T-helper 1 cell (primary cell): Measurements from ENCODE around the gene ACOT4.
"Not testable (repeated sequence)": the region's sequence is repeated elsewhere in the genome, so short reads cannot be mapped to it uniquely, and the experiment has no call there.

Experiments
- DNase-seq, 5 donors: peaks; one replicate each; pipeline ENCODE4 v3.0.0-alpha.2; 2012 to 2020

The ACOT4 gene

GRCh38 chr14:73582102-73582979 is 9.3 kb upstream of the ACOT4 start:
- not testable (repeated sequence) for DNase-seq

DNA sequence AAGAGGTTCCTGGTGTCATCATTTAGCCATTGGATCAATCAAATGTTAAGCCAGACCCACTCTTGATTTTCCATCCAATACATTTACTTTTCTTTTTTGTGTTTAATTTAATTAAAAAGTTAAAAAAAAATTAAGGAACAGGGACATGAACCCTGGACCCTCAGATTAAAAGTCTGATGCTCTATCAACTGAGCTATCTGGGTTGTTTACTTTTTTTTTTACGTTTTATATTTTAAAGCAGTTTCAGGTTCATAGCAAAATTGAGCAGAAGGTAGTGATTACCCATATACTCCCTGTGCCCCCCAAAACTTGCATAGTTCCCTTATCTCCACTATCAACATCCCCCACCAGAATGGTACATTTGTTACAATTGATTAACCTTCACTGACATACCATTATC is 3.0 kb upstream of the ACOT4 start:
- DNase-seq = no peak

- DNase-seq = no peak
These were observed 2.6 kb upstream of the ACOT4 start for GRCh38 chr14:73589116-73589515.

DNA sequence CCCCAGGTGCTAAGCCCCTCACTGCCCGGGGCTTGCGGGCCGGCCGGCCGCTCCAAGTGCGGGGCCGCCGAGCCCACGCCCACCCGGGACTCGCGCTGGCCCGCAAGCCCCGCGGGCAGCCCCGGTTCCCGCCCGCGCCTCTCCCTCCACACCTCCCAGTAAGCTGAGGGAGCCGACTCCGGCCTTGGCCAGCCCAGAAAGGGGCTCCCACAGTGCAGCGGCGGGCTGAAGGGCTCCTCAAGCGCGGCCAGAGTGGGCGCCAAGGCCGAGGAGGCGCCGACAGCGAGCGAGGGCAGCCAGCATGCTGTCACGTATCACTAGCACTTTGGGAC is 1.0 kb upstream of the ACOT4 start:
- not testable (repeated sequence) for DNase-seq

DNA sequence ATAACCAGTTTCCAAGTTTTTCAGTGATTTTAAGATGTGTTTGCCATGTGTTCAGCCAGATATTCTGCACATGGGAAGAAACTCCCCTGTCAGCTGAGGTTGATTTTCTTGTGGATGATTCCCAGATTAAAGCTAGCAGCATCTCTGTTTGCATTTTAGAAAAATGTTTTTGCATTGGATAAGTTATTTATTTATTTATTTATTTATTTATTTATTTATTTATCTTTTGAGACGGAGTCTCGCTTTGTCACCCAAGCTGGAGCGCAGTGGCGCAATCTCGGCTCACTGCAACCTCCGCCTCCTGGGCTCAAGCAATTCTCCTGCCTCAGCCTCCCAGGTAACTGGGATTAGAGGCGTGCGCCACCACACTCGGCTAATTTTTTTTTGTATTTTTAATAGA is 2.8 kb downstream of the ACOT4 start:
- DNase-seq = no peak

- no peak for DNase-seq
These were observed 7.8 kb downstream of the ACOT4 start for GRCh38 chr14:73599499-73599898.

GRCh38 chr14:73602994-73603393 is 11.3 kb downstream of the ACOT4 start:
- DNase-seq = no peak

DNA sequence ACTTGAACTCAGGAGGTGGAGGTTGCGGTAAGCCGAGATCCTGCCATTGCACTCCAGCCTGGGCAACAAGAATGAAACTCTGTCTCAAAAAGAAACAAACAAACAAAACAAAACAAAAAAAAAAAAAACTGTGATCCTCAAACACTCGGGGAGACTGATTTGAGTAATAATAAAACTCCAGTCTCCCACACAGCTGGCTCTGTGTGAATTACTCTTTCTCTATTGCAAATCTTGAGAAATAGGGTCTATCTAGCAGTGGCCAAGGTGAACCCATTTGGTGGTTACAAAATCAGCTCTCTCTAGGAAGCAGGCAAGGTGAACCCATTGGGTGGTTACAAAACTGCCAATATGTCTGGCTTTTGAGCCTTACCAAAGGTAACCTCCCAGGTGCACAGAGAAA is 14.6 kb downstream of the ACOT4 start:
- peak in 1 of 5 donors; percentile 6 for DNase-seq

GRCh38 chr14:73607241-73607640 is 15.6 kb downstream of the ACOT4 start:
- no peak for DNase-seq

DNA sequence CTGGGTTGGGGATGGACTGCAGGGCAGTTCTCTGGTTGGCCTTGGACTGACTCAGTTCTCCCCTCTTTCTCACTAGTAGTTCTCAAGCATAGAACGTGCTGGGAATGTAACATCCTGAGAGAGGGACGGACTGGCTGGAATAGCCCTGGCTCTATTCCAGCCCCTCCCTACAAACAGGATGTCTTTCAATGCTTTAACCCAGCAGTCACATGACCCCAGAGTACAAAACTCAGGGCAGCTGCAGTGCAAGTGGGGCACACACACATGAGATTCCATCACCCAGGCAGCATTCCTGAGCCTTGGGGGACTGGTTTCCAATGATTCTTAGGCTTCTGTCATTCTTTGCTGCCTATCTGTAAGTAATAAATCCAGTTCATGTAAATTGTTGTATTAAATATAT is 19.0 kb downstream of the ACOT4 start:
- DNase-seq = no peak

DNA sequence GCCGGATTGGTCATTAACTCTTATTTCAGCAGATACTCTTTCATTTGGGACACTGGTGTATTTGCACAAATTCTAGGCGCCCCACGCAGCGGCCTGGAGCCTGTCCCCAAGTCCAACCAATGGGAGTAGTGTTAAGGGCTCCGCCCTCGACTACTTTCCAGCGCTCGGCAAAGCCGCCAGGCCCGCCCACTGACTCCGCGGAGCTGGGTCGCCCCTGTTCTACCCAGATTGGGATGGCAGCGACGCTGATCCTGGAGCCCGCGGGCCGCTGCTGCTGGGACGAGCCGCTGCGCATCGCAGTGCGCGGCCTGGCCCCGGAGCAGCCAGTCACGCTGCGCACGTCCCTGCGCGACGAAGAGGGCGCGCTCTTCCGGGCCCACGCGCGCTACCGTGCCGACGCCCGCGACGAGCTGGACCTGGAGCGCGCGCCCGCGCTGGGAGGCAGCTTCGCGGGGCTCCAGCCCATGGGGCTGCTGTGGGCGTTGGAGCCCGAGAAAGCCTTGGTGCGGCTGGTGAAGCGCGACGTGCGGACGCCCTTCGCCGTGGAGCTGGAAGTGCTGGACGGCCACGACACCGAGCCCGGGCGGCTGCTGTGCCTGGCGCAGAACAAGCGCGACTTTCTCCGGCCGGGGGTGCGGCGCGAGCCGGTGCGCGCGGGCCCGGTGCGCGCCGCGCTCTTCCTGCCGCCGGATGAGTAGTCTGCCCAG is 20.8 kb downstream of the ACOT4 start, which contains the start of gene ACOT6:
Gene ACOT6 (plus strand): TSS at position 179 of the 707 bp plus-strand sequence. CDS start 55 bp downstream, at position 234.
- peak; percentile 19 to 71 (median 42) for DNase-seq

DNA sequence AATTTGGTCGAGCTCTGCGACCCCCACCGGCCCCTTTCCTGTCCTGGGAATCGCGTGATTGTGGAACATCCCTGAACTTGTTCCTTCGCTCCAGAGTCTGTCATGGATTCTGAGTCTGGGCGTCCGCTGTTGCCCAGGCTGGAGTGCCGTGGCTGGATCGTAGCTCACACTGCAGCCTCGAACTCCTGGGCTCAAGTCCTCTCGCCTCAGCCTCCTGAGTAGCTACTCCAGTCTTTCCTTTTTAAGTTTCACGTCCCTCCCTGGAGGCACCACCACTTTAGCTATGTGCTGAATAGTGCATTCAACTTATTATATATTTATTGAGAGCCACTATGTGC is 21.3 kb downstream of the ACOT4 start:
- no peak for DNase-seq

GRCh38 chr14:73613419-73613963 is 21.8 kb downstream of the ACOT4 start:
- no peak for DNase-seq

DNA sequence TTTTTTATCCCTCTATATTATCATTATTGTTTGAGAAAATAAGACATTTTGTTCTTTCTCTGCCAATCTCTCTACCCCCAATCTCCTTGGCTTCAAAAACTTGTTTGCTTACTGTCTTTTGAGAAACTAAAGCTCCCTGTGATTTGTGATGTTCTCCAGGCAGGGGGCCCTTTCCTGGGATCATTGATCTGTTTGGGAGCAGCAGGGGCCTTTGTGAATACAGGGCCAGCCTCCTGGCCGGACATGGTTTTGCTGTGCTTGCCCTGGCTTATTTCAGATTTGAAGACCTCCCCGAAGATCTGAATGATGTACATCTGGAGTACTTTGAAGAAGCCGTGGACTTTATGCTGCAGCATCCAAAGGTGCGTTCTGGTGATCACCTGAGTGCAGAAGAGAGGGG is 25.2 kb downstream of the ACOT4 start:
- DNase-seq = no peak

DNA sequence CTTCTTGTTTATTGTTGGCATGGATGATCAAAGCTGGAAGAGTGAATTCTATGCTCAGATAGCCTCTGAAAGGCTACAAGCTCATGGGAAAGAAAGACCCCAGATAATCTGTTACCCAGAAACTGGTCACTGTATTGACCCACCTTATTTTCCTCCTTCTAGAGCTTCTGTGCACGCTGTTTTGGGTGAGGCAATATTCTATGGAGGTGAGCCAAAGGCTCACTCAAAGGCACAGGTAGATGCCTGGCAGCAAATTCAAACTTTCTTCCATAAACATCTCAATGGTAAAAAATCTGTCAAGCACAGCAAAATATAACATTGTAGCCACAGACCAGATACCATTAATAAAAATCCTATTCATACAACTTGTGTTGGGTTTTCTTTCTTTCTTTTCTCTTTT is 27.9 kb downstream of the ACOT4 start:
- DNase-seq = no peak

GRCh38 chr14:73620268-73620667 is 28.6 kb downstream of the ACOT4 start:
- no peak for DNase-seq

- DNase-seq = no peak
These were observed 31.9 kb downstream of the ACOT4 start for GRCh38 chr14:73623504-73624054.

DNA sequence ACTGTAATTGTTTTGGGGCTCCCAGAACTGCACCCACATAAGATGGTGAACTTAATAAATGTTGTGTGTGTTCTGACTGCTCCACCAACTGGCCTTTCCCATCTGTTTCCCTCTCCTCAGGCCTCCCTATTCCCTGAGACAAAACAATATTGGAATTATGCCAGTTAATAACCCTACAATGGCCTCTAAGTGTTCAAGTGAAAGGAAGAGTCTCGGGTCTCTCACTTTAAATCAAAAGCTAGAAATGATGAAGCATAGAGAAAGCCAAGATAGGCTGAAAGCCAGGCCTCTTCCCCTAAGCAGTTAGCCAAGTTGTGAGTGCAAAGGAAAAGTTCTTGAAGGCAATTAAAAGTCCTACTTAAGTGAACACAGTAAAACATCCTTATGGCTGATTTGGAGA is 34.0 kb downstream of the ACOT4 start:
- no peak for DNase-seq

GRCh38 chr14:73627151-73627558 is 35.5 kb downstream of the ACOT4 start:
- no peak for DNase-seq

DNA sequence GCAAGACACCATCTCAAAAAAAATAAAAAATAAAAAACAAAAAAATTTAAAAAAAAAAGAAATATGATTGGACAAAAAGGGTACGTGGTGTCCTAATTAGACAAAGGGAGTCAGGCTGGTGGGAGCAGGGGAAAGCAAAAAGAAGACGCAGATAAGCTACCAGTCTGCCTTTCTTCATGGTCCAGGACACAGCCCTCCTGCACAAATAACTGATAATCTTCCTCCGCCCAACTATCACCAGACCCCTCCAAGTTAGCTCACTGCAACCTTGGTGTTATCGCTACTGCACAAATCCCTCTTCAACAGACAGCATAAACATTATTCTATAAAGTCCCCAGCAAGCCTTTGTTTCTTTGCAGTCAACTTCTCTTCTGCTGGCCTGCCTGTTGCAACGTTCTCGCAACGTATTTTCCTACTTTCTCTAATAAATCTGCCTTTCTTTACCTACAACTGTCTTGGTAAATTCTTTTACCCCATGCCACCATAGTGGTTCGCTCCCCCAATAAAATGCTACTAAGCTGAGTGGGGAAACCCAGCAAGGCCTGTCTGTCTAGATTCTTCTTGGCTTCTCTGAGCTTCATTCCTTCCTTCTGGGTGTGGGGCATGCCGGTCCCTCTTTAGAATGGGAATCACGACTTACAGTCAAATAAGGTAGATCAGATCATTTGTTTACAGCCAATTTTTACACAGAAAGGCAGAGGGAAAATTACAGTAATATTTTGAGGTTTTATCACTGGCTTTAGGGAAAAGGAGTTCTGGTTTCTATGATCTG is 38.5 kb downstream of the ACOT4 start:
- no peak for DNase-seq

GRCh38 chr14:73633116-73634010 is 41.7 kb downstream of the ACOT4 start:
- peak in 4 of 5 donors; percentile 29 to 55 (median 44) for DNase-seq
